Measurements from ENCODE around the gene SYT1.

Gene SYT1

DNA sequence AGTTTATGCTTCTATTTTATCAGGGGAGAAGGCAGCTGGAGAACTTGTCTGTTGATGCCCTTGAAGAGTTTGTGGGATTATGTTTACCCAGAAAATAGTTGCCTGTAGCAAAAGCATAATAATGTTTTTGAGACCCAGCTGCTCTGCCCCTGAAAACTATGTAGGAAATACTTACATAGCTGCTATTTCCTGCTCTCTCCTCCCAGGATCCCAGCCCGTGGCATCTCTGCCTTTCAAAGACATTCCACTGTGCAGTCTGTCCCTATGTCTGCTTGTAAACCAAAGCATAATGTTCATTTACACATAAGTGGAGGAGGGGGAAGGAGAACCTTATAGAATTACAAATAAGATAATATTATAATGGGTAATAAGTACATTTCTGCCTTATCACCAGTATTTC is 198.7 kb downstream of the SYT1 start:
- DNase-seq = peak; percentile 24

DNA sequence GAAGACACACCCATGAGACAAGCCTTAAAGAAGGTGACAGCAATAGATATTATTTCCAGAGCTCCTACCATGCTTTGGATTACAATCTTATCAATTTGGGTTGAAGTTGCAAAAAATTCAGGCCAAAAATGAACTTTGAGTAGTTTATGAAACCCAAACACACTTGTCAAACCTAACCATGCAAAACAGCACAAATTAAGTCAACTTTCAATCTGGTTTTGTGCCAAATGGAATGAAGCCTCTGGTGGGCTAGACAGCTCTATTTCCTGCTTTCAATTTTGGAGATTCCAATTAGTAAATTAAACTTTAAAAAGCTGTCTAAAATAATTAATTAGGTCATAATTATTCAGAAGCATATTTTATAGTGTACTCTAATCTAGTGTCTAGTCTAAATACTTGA is 203.4 kb downstream of the SYT1 start:
- DNase-seq = no peak

GRCh38 chr12:79069009-79069408 is 204.4 kb downstream of the SYT1 start:
- no peak for DNase-seq

DNA sequence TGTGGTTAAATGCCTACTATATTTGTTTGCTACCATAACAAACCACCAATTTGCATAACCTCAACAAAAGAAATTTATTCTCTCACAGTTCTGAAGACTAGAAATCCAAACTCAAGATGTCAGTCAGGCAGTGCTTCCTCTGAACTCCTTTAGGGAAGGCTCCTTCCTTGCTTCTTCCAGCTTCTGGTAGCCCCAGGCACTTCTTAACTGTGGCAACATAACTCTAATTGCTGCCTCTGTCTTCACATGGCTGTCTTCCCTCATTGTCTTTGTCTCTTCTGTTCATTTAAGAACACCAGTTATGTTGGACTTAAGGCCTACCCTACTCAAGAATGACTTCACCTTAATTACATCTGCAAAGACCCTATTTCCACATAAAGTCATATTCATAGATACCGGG is 206.9 kb downstream of the SYT1 start:
- no peak for DNase-seq

- no peak for DNase-seq
Measured at GRCh38 chr12:79073506-79073905, 208.9 kb downstream of the SYT1 start.

- no peak for DNase-seq
Measured at GRCh38 chr12:79082595-79082994, 218.0 kb downstream of the SYT1 start.

DNA sequence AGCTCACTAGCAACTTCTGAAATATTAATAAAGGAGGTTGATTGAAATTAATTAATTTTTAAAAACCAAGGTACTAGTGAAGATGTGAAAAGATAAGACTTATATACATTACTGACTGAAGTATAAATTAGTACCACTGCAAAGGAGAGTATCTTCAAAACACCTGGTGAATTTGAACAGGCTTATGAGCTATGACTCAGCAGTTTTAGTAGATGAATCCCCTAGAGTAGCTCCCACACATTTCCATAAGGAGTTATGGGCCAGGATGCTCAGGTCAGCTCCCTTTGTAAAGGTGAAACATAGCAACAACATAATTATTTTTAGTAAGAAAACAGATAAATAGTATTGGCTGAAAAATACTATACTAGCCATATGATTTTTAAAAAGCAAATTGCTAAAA is 218.6 kb downstream of the SYT1 start:
- no peak for DNase-seq

DNA sequence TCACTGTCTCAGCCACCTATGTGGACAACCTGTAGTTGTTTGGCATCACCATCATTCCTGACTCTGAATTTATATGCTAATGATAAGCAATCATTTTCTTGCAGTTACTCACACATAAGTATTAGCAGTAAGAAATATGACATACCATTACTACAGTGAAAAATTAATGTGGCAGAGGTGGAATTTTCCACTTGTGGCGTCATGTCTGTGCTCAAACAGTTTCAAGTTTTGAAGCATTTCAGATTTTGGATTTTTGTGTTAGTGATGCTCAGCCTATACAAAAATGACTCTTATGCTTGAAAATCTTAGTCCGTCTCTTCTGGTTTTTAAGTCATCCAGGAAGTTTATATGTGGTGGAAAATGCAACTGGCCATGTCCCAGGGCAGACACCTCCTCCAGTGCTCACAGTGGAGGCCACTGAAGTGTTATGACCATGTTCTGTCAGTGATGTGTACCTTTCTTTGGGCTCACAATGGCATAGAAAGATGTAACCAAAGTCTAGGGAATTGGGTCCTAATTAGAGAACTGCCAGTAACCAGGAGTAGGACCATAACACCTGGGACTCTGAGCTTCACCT is 220.6 kb downstream of the SYT1 start:
- no peak for DNase-seq

DNA sequence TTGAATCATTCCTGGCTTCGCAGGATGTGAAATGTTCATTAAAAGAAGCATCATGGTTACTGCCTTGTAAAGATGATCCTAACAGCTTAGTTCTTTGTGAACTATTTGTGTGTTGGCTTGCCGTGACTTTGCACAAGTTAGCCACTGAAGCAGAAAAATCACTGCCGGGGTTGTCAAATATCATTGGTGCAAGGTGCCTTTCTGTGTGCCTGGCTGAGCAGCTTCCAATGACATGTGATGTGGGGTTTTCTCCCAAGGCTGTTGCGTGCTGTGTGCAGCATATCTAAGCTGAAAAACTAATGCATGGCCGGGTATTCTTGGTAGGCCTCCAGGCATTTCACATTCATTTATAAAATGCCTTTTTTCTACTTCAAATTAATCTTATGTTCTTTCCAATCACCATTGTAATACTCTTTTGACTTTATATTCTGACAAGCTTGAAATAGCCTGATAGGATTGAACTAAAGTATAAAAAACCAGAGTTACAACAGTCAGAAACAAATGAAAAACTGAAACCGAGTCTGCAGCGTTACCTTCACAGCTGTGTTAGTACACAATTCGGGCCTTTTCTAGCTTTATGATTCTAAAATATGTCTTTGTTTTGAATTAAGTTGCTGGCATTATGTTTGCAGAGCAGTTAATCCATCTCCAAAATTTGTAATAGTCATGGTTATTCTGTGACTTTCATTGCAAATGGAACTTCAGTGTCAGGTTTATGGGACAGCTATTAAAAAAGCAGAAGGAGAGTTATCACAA is 222.1 kb downstream of the SYT1 start:
- no peak for DNase-seq

DNA sequence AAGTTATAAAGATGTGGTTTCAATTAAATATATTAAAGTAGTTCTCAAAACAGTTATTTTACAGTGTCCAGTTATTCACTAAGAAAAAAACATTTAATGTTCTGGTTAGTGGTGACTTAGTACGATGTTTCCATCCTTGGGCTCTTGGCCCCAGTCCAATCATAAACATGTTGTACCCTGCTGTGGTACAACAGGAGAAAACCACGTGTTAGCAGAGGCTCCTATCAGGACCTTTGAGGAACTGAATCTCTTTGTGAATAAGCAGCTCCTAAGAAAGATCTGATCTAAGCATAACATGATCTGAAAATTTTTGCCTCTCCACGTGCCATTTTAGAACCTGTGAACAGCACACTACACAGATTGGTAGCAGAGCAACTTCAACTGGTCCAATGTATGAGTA is 234.0 kb downstream of the SYT1 start:
- DNase-seq = peak; percentile 11

DNA sequence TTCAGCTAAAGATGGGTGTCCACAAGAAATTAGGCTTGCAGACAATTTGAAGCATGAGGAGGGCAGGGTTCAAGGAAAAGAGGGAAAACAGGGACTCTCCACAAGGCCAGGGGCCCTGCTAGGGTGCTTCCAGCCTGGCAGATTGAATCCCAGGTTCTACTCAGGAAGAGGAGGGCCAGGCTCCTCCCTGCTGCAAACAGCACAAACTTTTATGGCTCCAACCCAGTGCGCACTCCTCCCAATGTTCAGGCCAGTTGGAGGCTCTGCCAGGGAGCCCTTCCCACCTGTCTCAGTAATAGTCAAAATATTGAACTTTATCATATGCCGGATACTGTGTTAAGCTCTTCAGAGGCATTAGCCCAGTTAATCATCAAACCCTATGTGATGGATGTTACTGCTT is 244.4 kb downstream of the SYT1 start:
- DNase-seq = no peak

DNA sequence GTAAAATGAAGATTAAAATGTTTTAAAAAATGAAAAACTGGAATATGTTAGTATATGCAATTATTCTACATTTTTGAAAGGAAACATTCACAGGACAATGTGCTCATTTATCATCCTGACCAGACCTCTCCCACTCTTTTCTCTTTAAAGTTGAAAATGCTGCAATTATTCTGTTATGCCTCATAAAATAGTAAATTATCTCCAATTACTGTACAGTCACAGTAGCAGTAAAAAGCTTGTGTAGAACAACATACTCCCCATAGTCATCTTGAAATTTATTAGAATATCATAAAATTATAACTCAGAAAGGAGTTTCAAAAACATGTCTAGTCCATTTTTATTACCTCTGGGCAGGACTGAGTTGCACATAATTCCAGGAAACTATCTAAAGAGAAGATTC is 250.3 kb downstream of the SYT1 start:
- DNase-seq = no peak

DNA sequence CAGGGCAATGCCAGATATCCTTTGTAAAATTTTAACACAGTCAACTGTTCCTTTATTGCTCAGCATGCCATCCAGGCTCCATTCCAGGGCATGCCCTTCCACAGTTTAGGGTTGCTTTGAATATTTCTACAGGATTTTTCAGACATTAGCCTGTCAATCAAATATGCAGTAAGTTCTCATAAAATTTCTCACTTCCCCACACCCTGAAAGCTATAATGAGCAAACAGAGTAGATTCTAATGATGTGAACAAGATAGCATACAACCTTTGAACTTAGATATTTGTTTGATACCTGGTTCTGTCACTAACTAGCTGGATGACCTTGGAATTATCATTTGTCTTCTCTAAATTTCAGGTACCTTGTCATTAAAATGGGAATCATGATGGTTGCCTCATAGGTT is 251.2 kb downstream of the SYT1 start:
- DNase-seq = no peak

GRCh38 chr12:79119796-79120195 is 255.2 kb downstream of the SYT1 start:
- DNase-seq = no peak

GRCh38 chr12:79121486-79121885 is 256.9 kb downstream of the SYT1 start:
- DNase-seq = no peak

- DNase-seq = no peak
Measured at GRCh38 chr12:79124385-79124784, 259.8 kb downstream of the SYT1 start.

DNA sequence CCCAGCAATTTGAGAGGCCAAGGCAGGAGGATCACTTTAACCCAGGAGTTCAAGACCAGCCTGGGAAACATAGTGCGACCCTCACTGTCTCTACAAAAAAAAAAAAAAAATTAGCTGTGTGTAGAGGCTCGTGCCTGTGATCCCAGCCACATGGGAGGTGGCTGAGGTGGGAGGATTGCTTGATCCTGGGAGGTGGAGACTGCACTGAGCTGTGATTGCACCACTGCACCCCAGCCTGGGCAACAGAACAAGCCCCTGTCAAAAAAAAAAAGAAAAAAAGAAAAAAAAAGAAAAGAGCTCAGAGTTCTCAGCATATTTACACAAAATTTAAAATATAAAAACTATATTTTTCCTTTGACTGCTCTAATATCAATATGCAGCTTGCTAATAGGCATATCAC is 260.8 kb downstream of the SYT1 start:
- no peak for DNase-seq

DNA sequence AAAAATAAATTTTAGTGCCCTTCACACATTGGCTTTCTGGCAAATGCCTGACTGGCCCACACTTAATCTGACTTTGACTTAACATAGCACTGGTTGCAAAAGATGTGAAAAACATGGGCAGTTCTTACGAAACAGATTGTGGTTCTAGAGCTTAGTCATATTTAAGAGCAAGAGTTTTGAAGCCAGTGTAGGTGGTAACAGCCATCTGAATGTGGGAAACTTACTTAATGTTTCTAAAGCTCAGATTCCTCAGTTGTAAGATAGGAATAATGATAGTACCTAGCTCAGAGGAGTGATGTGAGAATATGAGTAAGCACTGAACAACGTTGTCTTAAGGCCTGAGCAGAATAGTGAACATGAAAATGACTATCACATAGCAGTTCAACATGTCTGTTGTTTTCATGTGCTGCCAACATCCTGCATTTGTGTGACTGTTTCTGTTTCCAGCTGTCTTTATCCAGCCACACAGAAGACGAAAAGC is 262.7 kb downstream of the SYT1 start:
- peak; percentile 91 for DNase-seq

DNA sequence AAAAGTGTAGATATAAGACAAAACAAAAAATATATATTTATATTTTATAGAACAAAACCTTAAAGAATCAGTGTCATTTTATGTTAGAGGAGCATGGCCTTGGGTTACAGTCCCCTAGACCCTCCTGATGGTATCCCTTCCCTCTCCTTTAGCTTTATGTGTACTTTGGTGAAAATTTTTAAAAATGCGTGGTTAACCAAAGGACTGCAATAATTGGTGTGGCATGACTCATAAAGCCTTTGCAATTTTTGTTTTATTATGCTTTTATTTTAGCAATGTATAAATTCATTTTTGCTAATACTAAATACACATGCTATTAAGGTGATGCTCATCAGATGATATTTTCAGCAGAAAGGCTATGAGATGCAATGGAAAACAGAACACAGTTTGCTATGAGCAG is 264.4 kb downstream of the SYT1 start:
- peak; percentile 16 for DNase-seq

GRCh38 chr12:79138872-79139271 is 274.3 kb downstream of the SYT1 start:
- DNase-seq = no peak

- DNase-seq = no peak
Measured at GRCh38 chr12:79140711-79141110, 276.1 kb downstream of the SYT1 start.

- DNase-seq = no peak
Measured at GRCh38 chr12:79141776-79142175, 277.2 kb downstream of the SYT1 start.

GRCh38 chr12:79143803-79144202 is 279.2 kb downstream of the SYT1 start:
- DNase-seq = peak; percentile 5

DNA sequence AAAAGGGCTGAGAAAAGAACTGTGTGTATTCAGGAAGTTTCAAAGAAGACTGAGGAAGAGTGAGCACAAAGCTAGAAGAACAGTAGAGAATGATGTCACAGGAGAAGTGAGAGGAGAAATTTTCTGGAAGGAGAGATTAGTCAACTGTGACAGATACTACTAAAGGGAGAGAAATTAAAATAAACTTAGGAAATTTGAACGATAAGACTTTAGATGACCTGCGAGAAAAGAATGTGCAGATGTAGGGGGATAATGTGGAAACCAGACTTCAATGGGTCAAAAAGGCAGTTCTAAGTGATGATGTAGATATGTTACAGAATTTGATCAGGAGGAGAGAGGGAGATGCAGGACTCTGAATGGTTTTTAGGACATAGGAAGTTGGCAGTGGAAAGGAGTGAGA is 287.4 kb downstream of the SYT1 start:
- DNase-seq = no peak

- DNase-seq = peak; percentile 34
Measured at GRCh38 chr12:79155683-79156082, 291.1 kb downstream of the SYT1 start.

Data from fibroblast of skin of right quadriceps (primary cell).